ENCODE data around the gene R3HDM2. TPM values are rescaled to one million over a fixed set of nuclear protein-coding genes. Genes with fewer than 3 reads are reported as not detected.

Gene R3HDM2
- total RNA-seq, 2 experiments from 2014 or later = 25.8 to 47.2 TPM

GRCh38 chr12:57438400-57438799 is 7.6 kb upstream of the R3HDM2 start:
- H2AFZ ChIP-seq (ENCODE audit: low read length) = no peak overlapping the region
- H3K27ac ChIP-seq (ENCODE audit: low read depth, low read length, poor library complexity, severe bottlenecking) = no peak overlapping the region
- DNase-seq (ENCODE audit: low spot score) = no peak
- ChIA-PET CTCF (ENCODE audit: unreplicated experiment) (no interaction called here), POLR2A (no interaction called here)
- no peak for TF ChIP-seq CTCF (conservative IDR thresholded peaks at IDR 0.05; ENCODE audit: low read length)
- no peak for TF ChIP-seq EZH2phosphoT487 (IDR thresholded peaks at IDR 0.05; ENCODE audit: borderline replicate concordance, low read depth, low read length)
- BruUV-seq (replicated peaks) = no TSS peak
- intact Hi-C loops (cut with micrococcal nuclease; ENCODE audit: unreplicated experiment) = no loop called here
- no peak overlapping the region for H3K4me2 ChIP-seq (ENCODE audit: low read length)
- no peaks in the 10 kb centered on the region for H3K9me3 ChIP-seq (ENCODE audit: low read length)
- H3K4me1 ChIP-seq (ENCODE audit: insufficient read depth, low read length, poor library complexity, severe bottlenecking) = peaks cover 6% of the 10 kb centered on the region
- no peaks in the 10 kb centered on the region for H3K9me2 ChIP-seq (ENCODE audit: insufficient read depth, low read length)
- no peaks in the 10 kb centered on the region for H4K20me1 ChIP-seq (ENCODE audit: insufficient read depth, low read length)
- H3K79me2 ChIP-seq (ENCODE audit: insufficient read depth, low read depth, low read length) = no peaks in the 10 kb centered on the region
- no peaks in the 10 kb centered on the region for H3K36me3 ChIP-seq (ENCODE audit: insufficient read depth, low read length)
- H3K4me3 ChIP-seq (ENCODE audit: low read depth, low read length, poor library complexity, severe bottlenecking) = no peak overlapping the region

GRCh38 chr12:57435293-57435692 is 4.5 kb upstream of the R3HDM2 start:
- ChIA-PET POLR2A (no interaction called here), CTCF (ENCODE audit: unreplicated experiment) (no interaction called here)
- H3K79me2 ChIP-seq (ENCODE audit: insufficient read depth, low read depth, low read length) = peaks cover under 1% of the 10 kb centered on the region; the same call in 1 of the 2 replicates
- intact Hi-C loops (cut with micrococcal nuclease; ENCODE audit: unreplicated experiment) = no loop called here
- no peak overlapping the region for H3K4me3 ChIP-seq (ENCODE audit: low read depth, low read length, poor library complexity, severe bottlenecking)
- DNase-seq (ENCODE audit: low spot score) = no peak
- TF ChIP-seq CTCF (conservative IDR thresholded peaks at IDR 0.05; ENCODE audit: low read length) (no peak), EZH2phosphoT487 (IDR thresholded peaks at IDR 0.05; ENCODE audit: borderline replicate concordance, low read depth, low read length) (no peak)
- peaks cover 14% of the 10 kb centered on the region for H3K4me1 ChIP-seq (ENCODE audit: insufficient read depth, low read length, poor library complexity, severe bottlenecking)
- H3K27ac ChIP-seq (ENCODE audit: low read depth, low read length, poor library complexity, severe bottlenecking) = no peak overlapping the region
- H3K36me3 ChIP-seq (ENCODE audit: insufficient read depth, low read length) = no peaks in the 10 kb centered on the region
- H4K20me1 ChIP-seq (ENCODE audit: insufficient read depth, low read length) = no peaks in the 10 kb centered on the region
- H3K9me2 ChIP-seq (ENCODE audit: insufficient read depth, low read length) = no peaks in the 10 kb centered on the region
- no TSS peak for BruUV-seq (replicated peaks)
- H3K9me3 ChIP-seq (ENCODE audit: low read length) = no peaks in the 10 kb centered on the region
- H3K4me2 ChIP-seq (ENCODE audit: low read length) = no peak overlapping the region
- peak overlapping the region; percentile 62; the same call in 1 of the 2 replicates for H2AFZ ChIP-seq (ENCODE audit: low read length)

GRCh38 chr12:57434517-57435223 is 3.8 kb upstream of the R3HDM2 start, which contains the start of gene INHBC:
Gene INHBC, plus strand, starts transcription at chr12:57434784. Its CDS starts 103 bp downstream, at chr12:57434887.
- peak within 1 kb of the TSS; percentile 62; the same call in 1 of the 2 replicates for H2AFZ ChIP-seq (ENCODE audit: low read length)
- no peak within 1 kb of the TSS for H3K4me2 ChIP-seq (ENCODE audit: low read length)
- H3K79me2 ChIP-seq (ENCODE audit: insufficient read depth, low read depth, low read length) = peaks cover 6% of the 10 kb centered on the region
- no peak within 1 kb of the TSS for H3K27ac ChIP-seq (ENCODE audit: low read depth, low read length, poor library complexity, severe bottlenecking)
- CTCF ChIA-PET (ENCODE audit: unreplicated experiment) = no interaction called here
- H3K9me3 ChIP-seq (ENCODE audit: low read length) = no peaks in the 10 kb centered on the region
- intact Hi-C loops (cut with micrococcal nuclease; ENCODE audit: unreplicated experiment) = no loop called here
- no peak for DNase-seq (ENCODE audit: low spot score)
- H3K9me2 ChIP-seq (ENCODE audit: insufficient read depth, low read length) = no peaks in the 10 kb centered on the region
- POLR2A ChIA-PET = no interaction called here
- no peaks in the 10 kb centered on the region for H3K36me3 ChIP-seq (ENCODE audit: insufficient read depth, low read length)
- no peak within 1 kb of the TSS for H3K4me3 ChIP-seq (ENCODE audit: low read depth, low read length, poor library complexity, severe bottlenecking)
- no TSS peak for BruUV-seq (replicated peaks)
- H3K4me1 ChIP-seq (ENCODE audit: insufficient read depth, low read length, poor library complexity, severe bottlenecking) = peaks cover 17% of the 10 kb centered on the region
- TF ChIP-seq CTCF (conservative IDR thresholded peaks at IDR 0.05; ENCODE audit: low read length) (no peak), EZH2phosphoT487 (IDR thresholded peaks at IDR 0.05; ENCODE audit: borderline replicate concordance, low read depth, low read length) (no peak)
- H4K20me1 ChIP-seq (ENCODE audit: insufficient read depth, low read length) = no peaks in the 10 kb centered on the region
